ENCODE measurements around the gene ATP5PO.

DNA sequence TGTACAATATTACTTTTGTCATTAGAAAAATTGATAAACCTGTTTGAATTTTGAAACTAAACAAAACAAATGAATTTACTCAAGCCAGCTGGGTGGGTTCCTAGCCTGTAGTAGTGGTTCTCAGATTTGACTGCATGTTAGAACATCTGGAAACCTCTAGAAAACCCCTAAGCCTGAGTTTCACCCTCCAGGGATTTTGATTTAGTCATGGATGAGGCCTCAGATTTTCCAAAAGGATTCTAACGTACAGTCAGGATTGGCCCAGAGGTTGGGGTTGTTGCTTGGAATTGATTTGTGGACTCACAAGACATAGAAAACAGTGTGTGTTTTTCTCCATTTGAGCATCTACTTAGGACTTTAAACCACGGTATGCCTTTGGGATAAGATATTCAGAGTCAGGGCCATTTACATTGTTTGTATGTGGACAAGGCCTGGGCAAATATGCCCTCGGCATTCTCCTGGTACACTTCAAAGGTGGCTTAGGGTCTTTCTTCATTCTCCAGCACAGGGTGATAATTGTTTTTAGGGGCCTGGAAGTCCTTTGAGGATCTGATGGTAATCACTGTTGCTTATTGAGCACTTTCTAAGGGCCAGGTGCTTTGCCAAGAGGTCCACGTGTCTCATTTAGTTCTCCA is 42.6 kb downstream of the ATP5PO start:
- TF ChIP-seq FOXK2 (IDR thresholded peaks at IDR 0.05) (no peak), FOXM1 (IDR thresholded peaks at IDR 0.05; ENCODE audit: borderline replicate concordance) (no peak), FOXA1 (IDR thresholded peaks at IDR 0.05) (no peak), LEF1 (IDR thresholded peaks at IDR 0.05; ENCODE audit: borderline replicate concordance) (no peak), SP1 (IDR thresholded peaks at IDR 0.05) (no peak), CTBP1 (IDR thresholded peaks at IDR 0.05; ENCODE audit: borderline replicate concordance) (no peak), TARDBP (IDR thresholded peaks at IDR 0.05) (no peak)

Measured in HEK293T (cell line).